RWPE1 (cell line): Measurements from ENCODE around the gene MAP3K15.
"Not testable (repeated sequence)": the region's sequence is repeated elsewhere in the genome, so short reads cannot be mapped to it uniquely, and the experiment has no call there.

ENCODE experiments used
- CTCF ChIA-PET: fragments of 350-600 bp; sonication (Branson Sonifier 250); formaldehyde crosslinking; extraction: SDS; loops from one replicate; lab custom pipeline; 2021; lab: Yijun Ruan, JAX
- POLR2A ChIA-PET: fragments of 400-600 bp; formaldehyde crosslinking; extraction: SDS; loops from one replicate; lab custom pipeline; 2020; ENCODE audit warnings: antibody characterized with exemption; ENCODE audit not compliant: low non-redundant PET; lab: Yijun Ruan, JAX
- DNase-seq: peaks from one replicate; pipeline ENCODE4 v3.0.0; 2012; ENCODE audit warnings: low spot score
- H3K27ac ChIP-seq: fragments of 450-650 bp; 2 replicates; pipeline ENCODE4 v1.5.1; 2017
- TF ChIP-seq, protein P1 (sequence below): fragments of 450-650 bp; conservative IDR thresholded peaks from 2 replicates; pipeline ENCODE4 v1.5.1; 2017; ENCODE audit warnings: low read depth, mild to moderate bottlenecking

MAP3K15 gene

DNA sequence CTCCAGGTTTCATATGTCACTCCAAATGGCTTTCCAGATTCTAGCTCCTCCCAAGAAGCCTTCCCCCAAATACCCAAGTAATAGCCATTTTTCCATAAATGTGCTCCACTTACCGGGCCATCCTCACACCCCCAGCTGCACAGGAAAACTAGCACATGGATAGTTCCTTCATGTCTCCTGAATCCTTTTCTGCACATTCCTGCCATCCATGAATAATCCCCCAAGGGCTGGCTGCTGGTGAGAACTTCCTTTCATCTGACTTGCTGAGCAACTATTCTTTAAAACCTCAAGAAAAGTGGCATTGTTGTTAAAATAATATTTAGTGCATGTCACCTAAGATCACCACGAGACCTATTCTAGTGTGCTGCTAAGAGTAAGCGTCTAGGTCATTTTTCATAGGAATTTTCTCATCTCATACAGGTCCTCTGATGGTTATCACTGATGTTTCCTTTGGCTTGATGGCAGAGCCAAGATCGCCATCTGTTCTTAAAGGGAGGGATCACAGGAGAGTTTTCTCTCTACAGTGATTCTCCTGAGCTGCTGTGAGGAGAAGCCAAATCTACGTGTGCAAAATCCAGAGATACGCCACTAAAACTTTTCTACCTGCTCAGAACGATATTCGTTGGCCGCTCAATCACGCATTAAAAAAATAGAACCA lies 71.3 kb downstream of the MAP3K15 start:
- no peak overlapping the region for H3K27ac ChIP-seq
- no peak for DNase-seq
- CTCF ChIA-PET, result no interaction called here
- TF ChIP-seq, protein P1, sequence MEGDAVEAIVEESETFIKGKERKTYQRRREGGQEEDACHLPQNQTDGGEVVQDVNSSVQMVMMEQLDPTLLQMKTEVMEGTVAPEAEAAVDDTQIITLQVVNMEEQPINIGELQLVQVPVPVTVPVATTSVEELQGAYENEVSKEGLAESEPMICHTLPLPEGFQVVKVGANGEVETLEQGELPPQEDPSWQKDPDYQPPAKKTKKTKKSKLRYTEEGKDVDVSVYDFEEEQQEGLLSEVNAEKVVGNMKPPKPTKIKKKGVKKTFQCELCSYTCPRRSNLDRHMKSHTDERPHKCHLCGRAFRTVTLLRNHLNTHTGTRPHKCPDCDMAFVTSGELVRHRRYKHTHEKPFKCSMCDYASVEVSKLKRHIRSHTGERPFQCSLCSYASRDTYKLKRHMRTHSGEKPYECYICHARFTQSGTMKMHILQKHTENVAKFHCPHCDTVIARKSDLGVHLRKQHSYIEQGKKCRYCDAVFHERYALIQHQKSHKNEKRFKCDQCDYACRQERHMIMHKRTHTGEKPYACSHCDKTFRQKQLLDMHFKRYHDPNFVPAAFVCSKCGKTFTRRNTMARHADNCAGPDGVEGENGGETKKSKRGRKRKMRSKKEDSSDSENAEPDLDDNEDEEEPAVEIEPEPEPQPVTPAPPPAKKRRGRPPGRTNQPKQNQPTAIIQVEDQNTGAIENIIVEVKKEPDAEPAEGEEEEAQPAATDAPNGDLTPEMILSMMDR, result no peak
- POLR2A ChIA-PET, result no interaction called here

DNA sequence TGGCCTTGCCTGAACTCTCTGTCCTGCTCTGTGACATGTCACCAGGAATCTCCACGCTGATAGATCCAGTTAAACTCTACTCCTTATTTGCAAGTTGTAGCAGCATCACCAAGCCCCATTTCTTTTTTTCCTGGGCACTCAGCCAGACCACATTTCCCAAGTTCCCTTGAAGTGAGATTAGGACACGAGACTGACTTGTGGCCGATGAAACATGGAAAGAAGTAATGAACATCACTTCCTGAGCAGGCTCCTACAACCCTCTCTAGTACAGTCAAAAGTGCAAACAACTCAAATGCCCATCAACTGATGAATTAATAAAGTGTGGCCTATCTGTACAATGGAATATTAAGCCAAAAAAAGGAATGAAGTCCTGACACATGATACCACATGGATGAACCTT lies 74.6 kb downstream of the MAP3K15 start:
- no peak overlapping the region for H3K27ac ChIP-seq
- TF ChIP-seq, protein P1, result no peak
- ChIA-PET CTCF (no interaction called here), POLR2A (no interaction called here)
- DNase-seq, result no peak

DNA sequence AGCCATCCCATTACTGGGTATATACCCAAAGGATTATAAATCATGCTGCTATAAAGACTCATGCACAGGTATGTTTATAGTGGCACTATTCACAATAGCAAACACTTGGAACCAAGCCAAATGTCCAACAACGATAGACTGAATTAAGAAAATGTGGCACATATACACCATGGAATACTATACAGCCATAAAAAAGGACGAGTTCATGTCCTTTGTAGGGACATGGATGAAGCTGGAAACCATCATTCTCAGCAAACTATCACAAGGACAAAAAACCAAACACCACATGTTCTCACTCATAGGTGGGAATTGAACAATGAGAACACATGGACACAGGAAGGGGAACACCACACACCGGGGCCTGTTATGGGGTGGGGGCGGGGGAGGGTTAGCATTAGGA lies 92.6 kb downstream of the MAP3K15 start:
- DNase-seq, CTCF ChIA-PET, POLR2A ChIA-PET, H3K27ac ChIP-seq: not testable (repeated sequence)

DNA sequence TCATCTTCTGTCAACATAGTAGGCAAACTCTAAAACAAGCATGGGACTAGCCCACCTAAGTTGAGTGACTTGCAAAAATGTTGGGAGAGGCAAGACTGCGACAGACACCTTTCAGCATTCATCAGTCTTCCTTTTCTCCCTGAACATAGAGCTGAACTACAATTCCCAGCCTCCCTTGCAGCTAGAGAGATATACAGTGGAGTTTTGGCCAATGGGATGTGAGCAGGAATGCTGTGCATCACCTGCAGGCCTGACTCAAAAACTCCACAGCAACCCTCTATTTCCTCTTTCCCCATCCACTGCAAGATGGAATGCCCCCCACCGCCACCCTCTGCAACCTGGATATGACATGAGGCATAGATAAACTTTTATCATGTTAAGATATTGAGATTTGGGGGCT lies 105.0 kb downstream of the MAP3K15 start:
- ChIA-PET POLR2A (no interaction called here), CTCF (interaction anchor here (0.6 kb wide), 1 partner anchor 60 kb away, joined by 3 read pairs; no protein-coding TSS in a partner anchor)
- no peak overlapping the region for H3K27ac ChIP-seq
- DNase-seq, result no peak
- TF ChIP-seq, protein P1, result no peak

DNA sequence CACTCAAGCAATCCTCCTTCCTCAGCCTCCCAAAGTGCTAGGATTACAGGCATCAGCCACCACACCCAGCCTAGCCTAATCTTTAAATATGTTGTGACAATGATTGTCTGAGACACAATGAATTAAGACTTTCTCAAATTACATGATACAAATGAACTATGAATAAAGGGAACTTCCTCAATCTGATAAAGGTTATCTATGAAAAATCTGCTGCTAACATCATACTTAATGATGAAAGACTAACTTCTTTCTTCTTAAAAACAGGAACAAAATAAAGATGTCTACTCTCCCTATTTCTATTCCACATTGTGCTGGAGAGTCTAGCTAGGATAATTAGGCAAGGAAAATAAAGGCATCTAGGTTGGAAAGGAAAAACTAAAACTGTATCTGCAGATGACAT lies 111.6 kb downstream of the MAP3K15 start:
- CTCF ChIA-PET, result interaction anchor here (0.5 to 0.6 kb wide), 2 partner anchors 127 to 168 kb away, joined by 3 read pairs; no protein-coding TSS in a partner anchor

DNA sequence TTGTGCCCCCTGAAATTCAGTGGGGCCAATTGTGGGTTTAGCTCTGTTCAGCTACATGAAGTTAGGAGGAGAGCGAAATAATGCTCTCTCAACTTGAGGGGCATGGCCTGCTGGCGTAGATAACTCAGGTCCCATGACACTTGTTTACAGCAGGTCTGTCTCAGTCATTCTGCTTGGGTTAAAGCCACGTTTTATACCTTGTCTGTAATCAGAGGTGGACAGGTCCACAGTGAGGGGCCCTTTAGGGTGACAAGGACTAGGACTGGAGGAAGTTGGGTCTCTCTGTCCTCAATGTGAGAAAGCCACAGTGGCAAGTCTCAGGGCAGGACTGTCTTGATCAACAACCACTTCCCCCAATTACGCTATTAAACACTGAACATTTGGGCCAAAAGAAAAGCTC lies 122.6 kb downstream of the MAP3K15 start:
- POLR2A ChIA-PET, result no interaction called here
- no peak for DNase-seq
- TF ChIP-seq, protein P1, result no peak
- CTCF ChIA-PET, result no interaction called here
- H3K27ac ChIP-seq, result no peak overlapping the region

More for the DNA sequence above, 111.6 kb downstream of the MAP3K15 start:
- POLR2A ChIA-PET, result no interaction called here
- no peak for DNase-seq
- H3K27ac ChIP-seq, result no peak overlapping the region
- TF ChIP-seq, protein P1, result no peak

DNA sequence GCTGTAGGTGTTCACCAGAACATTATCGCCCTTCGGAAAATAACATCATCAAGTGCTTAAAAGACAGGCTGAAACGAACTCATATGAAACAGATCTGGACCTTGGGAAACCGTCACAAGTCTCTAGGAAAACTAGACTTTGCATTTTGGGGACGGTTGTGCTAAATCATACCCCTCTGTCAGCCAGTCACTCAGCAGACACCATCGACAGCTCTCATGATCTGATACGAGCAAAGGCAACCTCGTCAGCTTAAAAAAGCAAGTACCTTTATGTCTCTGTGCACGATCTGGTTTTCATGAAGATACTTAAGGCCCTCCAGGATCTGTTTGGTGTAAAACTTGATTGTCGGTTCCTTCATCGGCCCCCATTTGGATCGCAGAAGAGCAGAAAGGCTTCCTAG lies 123.2 kb downstream of the MAP3K15 start:
- TF ChIP-seq, protein P1, result no peak
- ChIA-PET POLR2A (no interaction called here), CTCF (no interaction called here)
- DNase-seq, result no peak
- no peak overlapping the region for H3K27ac ChIP-seq
